Small intestine (tissue), 7 donors: Measurements from ENCODE around the gene GGA2. TPM values are rescaled to one million over a fixed set of nuclear protein-coding genes. Genes with fewer than 3 reads are reported as not detected.

ENCODE experiments used
- DNase-seq, 2 donors: peaks; one replicate each; pipeline versions ENCODE4 v3.0.0 to v3.0.0-alpha.2; 2013
- FAIRE-seq: peaks from 2 replicates; lab custom pipeline; 2012; peaks lifted over from hg19 to GRCh38; lab: Jason Lieb, UNC
- H3K27ac ChIP-seq, 3 donors: one replicate each; pipeline ENCODE4 v1.5.1; 2013; ENCODE audit warnings: low read length in 2 of 3, mild to moderate bottlenecking in 2 of 3, control low read depth in 1 of 3, inconsistent platforms in 1 of 3, low read depth in 1 of 3, moderate library complexity in 1 of 3
- H3K27me3 ChIP-seq, 3 donors: one replicate each; pipeline ENCODE4 v1.6.1; 2013; ENCODE audit warnings: low read length in 3 of 3, inconsistent platforms in 1 of 3; ENCODE audit not compliant: control insufficient read depth in 3 of 3, insufficient read depth in 3 of 3
- H3K36me3 ChIP-seq, 3 donors: one replicate each; pipeline ENCODE4 v1.6.1; 2013; ENCODE audit warnings: low read length in 3 of 3, inconsistent platforms in 1 of 3, low read depth in 1 of 3, mild to moderate bottlenecking in 1 of 3, moderate library complexity in 1 of 3; ENCODE audit not compliant: control insufficient read depth in 3 of 3, insufficient read depth in 2 of 3
- H3K4me1 ChIP-seq, 3 donors: one replicate each; pipeline ENCODE4 v1.6.1; 2013; ENCODE audit warnings: low read length in 2 of 3, inconsistent platforms in 1 of 3, low read depth in 1 of 3, mild to moderate bottlenecking in 1 of 3, moderate library complexity in 1 of 3; ENCODE audit not compliant: control insufficient read depth in 3 of 3, insufficient read depth in 2 of 3
- H3K4me3 ChIP-seq, 3 donors: one replicate each; pipeline ENCODE4 v1.5.1; 2013; ENCODE audit warnings: low read length in 3 of 3, control low read depth in 1 of 3, inconsistent platforms in 1 of 3, low read depth in 1 of 3, mild to moderate bottlenecking in 1 of 3, moderate library complexity in 1 of 3
- H3K9me3 ChIP-seq, 2 donors: one replicate each; pipeline ENCODE4 v1.6.1; 2013; ENCODE audit warnings: low read depth in 1 of 2, low read length in 1 of 2; ENCODE audit not compliant: control insufficient read depth in 2 of 2, insufficient read depth in 1 of 2
- WGBS, 3 donors: extraction: QIAGEN DNeasy Blood & Tissue Kit; methylation state at CpG; one replicate each; pipeline ENCODE4 v1.1.7; 2013; 5-methylcytosine and 5-hydroxymethylcytosine counted together
- polyA plus RNA-seq, 4 donors: library from polyadenylated mRNA; stranded (reverse) in 3 of 4; unstranded in 1 of 4; fragments of 200-250 nt in 3 of 4; fragments of 120-200 nt in 1 of 4; gene quantifications; one replicate each; pipeline versions ENCODE4 v1.2.1 to v1.2.3, GENCODE V29; 2013
- donor health status: healthy with polysubstance abuse.
- donor health status: control.
- donor health status: control.
- donor health status: Bipolar disorder and iron deficiency.
- donor health status: healthy.

The GGA2 gene
- polyA plus RNA-seq, 4 donors: 9.2 to 107 (median 11.1) TPM

DNA sequence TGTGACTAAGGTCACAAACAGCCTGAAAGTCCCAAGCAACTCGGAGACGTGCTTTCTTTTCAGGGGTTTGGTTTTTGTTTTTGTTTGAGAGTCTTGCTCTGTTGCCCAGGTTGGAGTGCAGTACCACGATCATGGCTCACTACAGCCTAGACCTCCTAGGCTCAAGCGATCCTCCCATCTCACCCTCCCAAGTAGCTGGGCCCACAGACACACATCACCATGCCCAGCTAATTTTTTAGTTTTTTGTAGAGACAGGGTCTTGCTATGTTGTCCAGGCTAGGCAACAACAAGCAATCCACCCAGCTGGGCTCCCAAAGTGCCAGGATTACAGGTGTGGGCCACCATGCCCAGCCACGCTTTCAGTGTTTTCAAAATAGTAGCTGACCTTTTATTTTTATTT is 19.8 kb upstream of the GGA2 start:
- no peak for DNase-seq
- WGBS, 3 donors: 93 to 96% (median 94%) methylated on average over 5 of the region's 5 CpGs
- Histone ChIP-seq H3K27ac (no peak overlapping the region), H3K9me3 (no peaks in the 10 kb centered on the region), H3K27me3 (no peaks in the 10 kb centered on the region), H3K4me3 (no peak overlapping the region), H3K4me1 (peaks cover 0 to 7% (median 0%) of the 10 kb centered on the region in 3 donors), H3K36me3 (peaks cover 6 to 69% (median 9%) of the 10 kb centered on the region in 3 donors)
- no peak for FAIRE-seq

DNA sequence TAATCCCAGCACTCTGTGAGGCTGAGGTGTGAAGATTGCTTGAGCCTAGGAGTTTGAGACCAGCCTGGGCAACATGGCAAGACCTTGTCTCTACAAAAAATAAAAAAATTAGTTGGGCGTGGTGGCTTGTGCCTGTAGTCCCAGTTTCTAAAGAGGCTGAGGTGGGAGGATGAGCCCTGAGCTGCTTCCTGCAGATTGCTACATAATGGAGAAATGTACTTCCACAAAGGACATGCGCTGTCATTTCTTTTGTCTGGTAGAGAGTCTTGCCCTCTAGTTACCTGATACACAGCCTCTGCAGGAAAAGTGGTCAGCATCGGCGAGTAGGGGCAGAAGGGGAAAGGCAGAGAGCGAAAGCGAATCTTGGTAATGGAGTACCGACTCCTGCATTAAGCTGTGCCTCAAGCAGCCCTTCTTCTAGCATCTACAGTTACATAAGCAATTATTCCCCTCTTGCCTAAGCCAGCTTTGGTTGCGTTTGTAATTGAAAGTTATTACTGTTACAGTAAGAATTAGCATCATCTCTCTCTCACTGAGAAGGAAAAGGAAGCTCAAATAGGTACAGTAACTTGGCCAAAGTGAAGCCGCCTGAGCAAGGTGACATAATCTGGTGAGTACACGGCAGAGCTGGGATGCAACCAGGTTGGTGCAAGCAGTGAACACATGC is 18.5 kb upstream of the GGA2 start:
- H3K4me1 ChIP-seq: peaks cover 0 to 7% (median 0%) of the 10 kb centered on the region in 3 donors
- peaks cover 6 to 71% (median 11%) of the 10 kb centered on the region in 3 donors for H3K36me3 ChIP-seq
- no peak overlapping the region for H3K4me3 ChIP-seq
- WGBS, 3 donors: 94 to 98% (median 95%) methylated on average over 10 of the region's 10 CpGs
- FAIRE-seq: no peak
- H3K27ac ChIP-seq: peak overlapping the region in 1 of 3 donors; percentile 63
- no peaks in the 10 kb centered on the region for H3K27me3 ChIP-seq
- DNase-seq: no peak
- H3K9me3 ChIP-seq: no peaks in the 10 kb centered on the region

DNA sequence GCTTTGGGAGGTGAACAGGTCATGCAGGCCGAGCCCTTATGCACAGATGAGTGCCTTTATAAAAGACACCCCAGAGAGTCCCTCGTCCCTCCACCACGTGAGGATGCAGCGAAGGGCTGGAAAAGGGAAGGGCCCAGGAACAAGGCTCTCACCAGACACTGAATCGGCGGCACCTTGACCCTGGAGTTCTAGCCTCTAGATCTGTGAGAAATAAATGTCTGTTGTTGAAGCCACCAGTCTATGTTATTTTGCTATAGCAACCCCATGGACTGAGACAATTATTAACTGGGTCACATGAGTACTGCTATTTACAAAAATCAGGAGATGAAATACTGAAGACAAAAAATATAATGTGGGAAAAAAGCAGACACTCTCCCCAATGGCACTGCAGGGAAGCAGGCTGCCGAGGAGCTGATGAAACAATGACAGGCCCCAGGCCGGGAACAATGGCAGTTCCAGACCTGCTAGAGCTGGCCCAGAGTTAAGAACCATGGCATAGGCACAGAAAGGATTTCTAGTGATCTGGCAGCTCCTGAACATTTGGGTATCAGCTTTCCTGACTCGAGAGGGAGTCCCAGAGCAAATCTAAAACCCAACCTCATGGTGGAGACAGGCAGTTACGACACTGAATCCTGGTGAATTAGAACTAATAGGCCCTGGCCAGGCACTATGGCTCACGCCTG is 17.8 kb upstream of the GGA2 start:
- Histone ChIP-seq H3K36me3 (peaks cover 8 to 70% (median 12%) of the 10 kb centered on the region in 3 donors), H3K4me1 (peaks cover 0 to 7% (median 0%) of the 10 kb centered on the region in 3 donors), H3K9me3 (no peaks in the 10 kb centered on the region), H3K27ac (peak overlapping the region in 1 of 3 donors; percentile 63), H3K4me3 (no peak overlapping the region), H3K27me3 (no peaks in the 10 kb centered on the region)
- no peak for FAIRE-seq
- peak in 1 of 2 donors; percentile 81 for DNase-seq
- WGBS, 3 donors: 79 to 89% (median 86%) methylated on average over 11 of the region's 11 CpGs

DNA sequence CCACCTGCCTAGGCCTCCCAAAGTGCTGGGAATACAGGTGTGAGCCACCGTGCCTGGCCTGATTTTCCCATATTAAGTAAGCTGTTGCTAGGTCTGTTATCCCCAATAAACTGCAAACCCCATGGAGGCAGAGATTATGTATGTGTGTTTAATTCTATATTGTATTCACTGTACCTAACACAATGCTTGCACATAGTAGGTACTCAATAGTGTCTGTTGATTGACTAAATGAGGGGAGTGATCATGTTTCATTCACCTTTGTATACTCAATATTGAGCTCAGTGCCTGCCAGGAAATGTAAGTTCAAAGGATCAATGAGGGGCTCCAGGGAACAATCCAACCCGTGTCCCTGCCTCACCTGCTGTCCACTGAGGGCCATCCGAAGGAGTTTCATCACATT is 14.6 kb upstream of the GGA2 start:
- DNase-seq (no peak), FAIRE-seq (no peak)
- no peaks in the 10 kb centered on the region for H3K9me3 ChIP-seq
- H3K36me3 ChIP-seq: peaks cover 11 to 60% (median 12%) of the 10 kb centered on the region in 3 donors
- H3K4me1 ChIP-seq: peaks cover 0 to 7% (median 0%) of the 10 kb centered on the region in 3 donors
- no peaks in the 10 kb centered on the region for H3K27me3 ChIP-seq
- 91 to 97% (median 93%) methylated on average over 3 of the region's 3 CpGs for WGBS, 3 donors
- H3K27ac ChIP-seq: no peak overlapping the region
- H3K4me3 ChIP-seq: no peak overlapping the region

DNA sequence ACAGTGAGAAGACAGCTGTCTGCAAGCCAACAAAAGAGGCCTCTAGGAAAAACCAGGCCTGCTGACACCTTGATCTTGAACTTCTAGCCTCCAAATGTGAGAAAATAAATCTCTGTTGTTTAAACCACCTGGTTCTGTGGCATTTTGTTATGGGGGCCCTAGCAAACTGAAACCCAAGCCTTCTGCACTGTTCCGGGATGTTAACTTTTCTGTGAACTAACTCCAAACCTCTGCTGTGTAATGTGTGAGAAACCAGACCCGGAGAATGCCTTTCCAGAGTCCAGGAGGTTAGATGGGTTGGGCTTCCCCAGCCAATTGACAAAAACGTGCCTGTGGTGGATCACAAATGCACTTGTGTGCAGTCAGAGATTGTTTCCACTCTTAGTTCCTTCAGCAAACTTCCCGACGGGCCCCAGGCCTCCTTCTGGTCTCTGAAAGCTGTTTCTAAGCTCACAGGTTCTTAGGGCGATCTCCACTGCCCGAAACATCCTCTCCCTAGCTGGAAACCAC is 13.6 kb upstream of the GGA2 start:
- Histone ChIP-seq H3K4me1 (peaks cover 0 to 7% (median 0%) of the 10 kb centered on the region in 3 donors), H3K9me3 (no peaks in the 10 kb centered on the region), H3K27me3 (no peaks in the 10 kb centered on the region), H3K36me3 (peaks cover 8 to 58% (median 11%) of the 10 kb centered on the region in 3 donors), H3K4me3 (no peak overlapping the region), H3K27ac (peak overlapping the region in 1 of 3 donors; percentile 23)
- FAIRE-seq: no peak
- no peak for DNase-seq
- WGBS, 3 donors: 82 to 92% (median 91%) methylated on average over 7 of the region's 7 CpGs

DNA sequence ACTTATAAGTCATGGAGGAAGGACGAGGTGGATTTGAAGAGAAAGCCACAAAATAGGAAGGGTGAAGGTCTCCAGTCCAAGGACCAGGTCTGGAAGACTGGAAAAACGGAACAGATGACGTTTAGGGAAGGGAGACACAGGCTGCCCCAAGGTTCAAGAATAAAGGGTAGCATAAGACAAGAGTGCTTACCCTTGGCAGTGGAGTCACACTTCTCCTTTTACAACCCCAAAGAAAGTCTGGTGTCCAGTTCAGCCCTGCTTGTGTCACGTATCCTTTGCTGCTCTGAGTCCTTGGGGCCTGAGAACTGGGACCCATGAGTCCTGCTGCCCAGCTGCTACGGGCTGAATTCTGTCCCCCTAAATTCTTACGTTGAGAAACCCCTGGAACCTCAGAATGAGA is 13.0 kb upstream of the GGA2 start:
- no peak for DNase-seq
- no peak for FAIRE-seq
- H3K9me3 ChIP-seq: no peaks in the 10 kb centered on the region
- no peaks in the 10 kb centered on the region for H3K27me3 ChIP-seq
- no peak overlapping the region for H3K4me3 ChIP-seq
- WGBS, 3 donors: 91 to 98% (median 96%) methylated on average over 6 of the region's 6 CpGs
- peaks cover 6 to 52% (median 11%) of the 10 kb centered on the region in 3 donors for H3K36me3 ChIP-seq
- peaks cover 0 to 5% (median 0%) of the 10 kb centered on the region in 3 donors for H3K4me1 ChIP-seq
- peak overlapping the region in 1 of 3 donors; percentile 23 for H3K27ac ChIP-seq

DNA sequence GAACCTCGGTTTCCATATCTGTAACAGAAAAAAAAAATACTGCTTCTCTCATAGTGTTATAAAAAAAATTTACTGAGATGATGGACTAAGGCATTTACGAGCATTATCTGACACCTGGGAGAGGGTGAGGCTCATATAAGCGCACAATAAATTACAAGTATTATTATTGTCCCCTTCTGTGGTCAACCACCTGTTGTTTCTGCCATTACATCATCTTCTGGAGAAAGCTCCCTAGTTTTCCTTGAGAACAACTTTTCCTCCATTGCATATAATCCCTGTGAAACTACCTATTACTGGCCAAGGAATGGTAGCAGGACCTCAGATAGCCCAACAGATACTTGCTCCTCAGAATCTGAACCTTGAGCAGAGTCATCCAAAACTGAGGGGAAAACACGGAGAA is 11.7 kb upstream of the GGA2 start:
- Histone ChIP-seq H3K4me1 (no peaks in the 10 kb centered on the region), H3K27me3 (no peaks in the 10 kb centered on the region), H3K9me3 (no peaks in the 10 kb centered on the region), H3K4me3 (no peak overlapping the region), H3K27ac (no peak overlapping the region), H3K36me3 (peaks cover 6 to 44% (median 11%) of the 10 kb centered on the region in 3 donors)
- no peak for DNase-seq
- FAIRE-seq: no peak
- WGBS, 3 donors: 85 to 95% (median 88%) methylated on average over 4 of the region's 4 CpGs

DNA sequence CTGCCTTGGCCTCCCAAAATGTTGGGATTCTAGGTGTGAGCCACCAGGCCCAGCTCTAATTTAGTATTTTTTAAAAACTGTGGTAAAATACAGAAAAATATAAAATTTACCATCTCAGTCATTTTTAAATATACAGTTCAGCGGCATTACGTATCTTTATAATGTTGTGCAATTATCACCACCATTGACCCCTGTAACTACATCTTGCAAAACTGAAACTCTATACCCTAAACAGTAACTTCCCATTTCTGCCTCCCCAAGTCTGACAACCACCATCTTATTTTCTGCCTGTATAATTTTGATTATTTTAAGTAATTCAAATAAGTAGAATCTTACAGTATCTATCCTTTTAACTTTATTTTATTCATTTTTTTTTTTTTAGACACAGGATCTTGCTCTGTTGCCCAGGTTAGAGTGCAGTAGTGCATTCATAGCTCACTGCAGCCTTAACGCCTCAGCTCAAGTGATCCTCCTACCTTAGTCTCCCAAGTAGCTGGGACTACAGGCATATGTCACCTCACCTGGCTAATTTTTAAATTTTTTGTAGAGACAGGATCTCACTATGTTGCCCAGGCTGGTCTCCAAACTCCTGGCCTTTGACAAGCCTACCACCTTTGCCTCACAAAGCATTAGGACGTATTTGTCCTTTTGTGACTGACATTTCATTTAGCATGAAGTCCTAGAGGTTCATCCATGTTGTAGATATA is 10.9 kb upstream of the GGA2 start:
- Histone ChIP-seq H3K4me3 (no peak overlapping the region), H3K27ac (peak overlapping the region in 1 of 3 donors; percentile 44), H3K4me1 (no peaks in the 10 kb centered on the region), H3K9me3 (no peaks in the 10 kb centered on the region), H3K36me3 (peaks cover 7 to 39% (median 8%) of the 10 kb centered on the region in 3 donors), H3K27me3 (no peaks in the 10 kb centered on the region)
- DNase-seq: no peak
- no peak for FAIRE-seq
- 66 to 85% (median 68%) methylated on average over 4 of the region's 4 CpGs for WGBS, 3 donors
